ENCODE measurements around the gene ELL. TPM values are rescaled to one million over a fixed set of nuclear protein-coding genes. Genes with fewer than 3 reads are reported as not detected.

The ELL gene
- total and polyA plus RNA-seq, 9 of the 15 experiments (the other 6 are each of a cell fraction or from before 2014, with no cell fraction given) = 0.24 to 22.5 (median 4.1) TPM

DNA sequence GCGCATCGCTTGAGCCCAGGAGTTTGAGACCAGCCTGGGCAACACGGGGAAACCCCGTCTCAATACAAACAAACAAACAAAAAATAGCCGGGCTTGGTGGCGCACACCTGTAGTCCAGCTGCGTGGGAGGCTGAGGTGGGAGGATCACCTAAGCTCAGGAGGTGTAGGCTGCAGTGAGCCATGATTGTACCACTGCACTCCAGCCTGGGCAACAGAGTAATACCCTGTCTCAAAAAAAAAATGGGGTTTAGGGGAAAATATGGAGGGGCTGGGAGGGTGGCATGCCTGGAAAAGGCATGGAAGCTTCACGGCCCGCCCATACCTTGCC lies 82.0 kb downstream of the ELL start (continued):
- TF ChIP-seq RERE (CRISPR knock-in tag; IDR thresholded peaks at IDR 0.05; ENCODE audit: borderline replicate concordance) (no peak), NCOR1 (IDR thresholded peaks at IDR 0.05) (no peak), HSF4 (CRISPR knock-in tag; IDR thresholded peaks at IDR 0.05; ENCODE audit: borderline replicate concordance) (no peak), POLR2A (conservative IDR thresholded peaks at IDR 0.05) (0 out of 2 replicates have a peak, but pooled peaks have one; percentile 35), IFI16 (CRISPR knock-in tag; IDR thresholded peaks at IDR 0.05) (no peak), JUND (IDR thresholded peaks at IDR 0.05; ENCODE audit: borderline replicate concordance, low read depth, low read length) (no peak), JUND (tag; IDR thresholded peaks at IDR 0.05; ENCODE audit: borderline replicate concordance, low read depth, low read length) (no peak), ZFP1 (CRISPR knock-in tag; IDR thresholded peaks at IDR 0.05) (no peak), RFX7 (CRISPR knock-in tag; IDR thresholded peaks at IDR 0.05) (no peak), CC2D1A (IDR thresholded peaks at IDR 0.05) (no peak), SMARCA5 (IDR thresholded peaks at IDR 0.05) (0 out of 2 replicates have a peak, but pooled peaks have one; percentile 30), ZNF274 (IDR thresholded peaks at IDR 0.05; ENCODE audit: borderline replicate concordance, low read depth, low read length) (no peak), TRIM28 (IDR thresholded peaks at IDR 0.05) (peak; percentile 77), ETV6 (IDR thresholded peaks at IDR 0.05; ENCODE audit: borderline replicate concordance in 1 of 2, low read depth in 2 of 2, low read length in 1 of 2) (no peak), ETV6 (CRISPR knock-in tag; IDR thresholded peaks at IDR 0.05; ENCODE audit: borderline replicate concordance) (no peak), NR2C1 (IDR thresholded peaks at IDR 0.05) (no peak), NR2C1 (tag; IDR thresholded peaks at IDR 0.05) (no peak), ZBTB34 (CRISPR knock-in tag; IDR thresholded peaks at IDR 0.05) (no peak)
- TF ChIP-seq, protein P1, sequence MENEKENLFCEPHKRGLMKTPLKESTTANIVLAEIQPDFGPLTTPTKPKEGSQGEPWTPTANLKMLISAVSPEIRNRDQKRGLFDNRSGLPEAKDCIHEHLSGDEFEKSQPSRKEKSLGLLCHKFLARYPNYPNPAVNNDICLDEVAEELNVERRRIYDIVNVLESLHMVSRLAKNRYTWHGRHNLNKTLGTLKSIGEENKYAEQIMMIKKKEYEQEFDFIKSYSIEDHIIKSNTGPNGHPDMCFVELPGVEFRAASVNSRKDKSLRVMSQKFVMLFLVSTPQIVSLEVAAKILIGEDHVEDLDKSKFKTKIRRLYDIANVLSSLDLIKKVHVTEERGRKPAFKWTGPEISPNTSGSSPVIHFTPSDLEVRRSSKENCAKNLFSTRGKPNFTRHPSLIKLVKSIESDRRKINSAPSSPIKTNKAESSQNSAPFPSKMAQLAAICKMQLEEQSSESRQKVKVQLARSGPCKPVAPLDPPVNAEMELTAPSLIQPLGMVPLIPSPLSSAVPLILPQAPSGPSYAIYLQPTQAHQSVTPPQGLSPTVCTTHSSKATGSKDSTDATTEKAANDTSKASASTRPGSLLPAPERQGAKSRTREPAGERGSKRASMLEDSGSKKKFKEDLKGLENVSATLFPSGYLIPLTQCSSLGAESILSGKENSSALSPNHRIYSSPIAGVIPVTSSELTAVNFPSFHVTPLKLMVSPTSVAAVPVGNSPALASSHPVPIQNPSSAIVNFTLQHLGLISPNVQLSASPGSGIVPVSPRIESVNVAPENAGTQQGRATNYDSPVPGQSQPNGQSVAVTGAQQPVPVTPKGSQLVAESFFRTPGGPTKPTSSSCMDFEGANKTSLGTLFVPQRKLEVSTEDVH (IDR thresholded peaks at IDR 0.05; ENCODE audit: low read depth, partially characterized antibody) = no peak
- TF ChIP-seq, protein P2, sequence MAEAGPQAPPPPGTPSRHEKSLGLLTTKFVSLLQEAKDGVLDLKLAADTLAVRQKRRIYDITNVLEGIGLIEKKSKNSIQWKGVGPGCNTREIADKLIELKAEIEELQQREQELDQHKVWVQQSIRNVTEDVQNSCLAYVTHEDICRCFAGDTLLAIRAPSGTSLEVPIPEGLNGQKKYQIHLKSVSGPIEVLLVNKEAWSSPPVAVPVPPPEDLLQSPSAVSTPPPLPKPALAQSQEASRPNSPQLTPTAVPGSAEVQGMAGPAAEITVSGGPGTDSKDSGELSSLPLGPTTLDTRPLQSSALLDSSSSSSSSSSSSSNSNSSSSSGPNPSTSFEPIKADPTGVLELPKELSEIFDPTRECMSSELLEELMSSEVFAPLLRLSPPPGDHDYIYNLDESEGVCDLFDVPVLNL (CRISPR knock-in tag; IDR thresholded peaks at IDR 0.05; ENCODE audit: low read depth) = no peak
